PC-9 (cell line): ENCODE measurements around the gene SLC25A21. TPM values are rescaled to one million over a fixed set of nuclear protein-coding genes. Genes with fewer than 3 reads are reported as not detected.

Source experiments
- BruUV-seq: library from RNA; stranded (reverse); fragments of 400-500 nt; replicated peaks from 2 replicates; lab custom pipeline; 2021; lab: Mats Ljungman, UMichigan
- CTCF ChIA-PET: fragments of 300-600 bp; sonication (Branson Sonifier 250); formaldehyde crosslinking; loops from one replicate; lab custom pipeline; 2022; ENCODE audit warnings: antibody characterized with exemption; lab: Charles Lee
- POLR2A ChIA-PET: fragments of 300-600 bp; sonication (Branson Sonifier 250); formaldehyde crosslinking; loops from one replicate; lab custom pipeline; 2022; ENCODE audit warnings: antibody characterized with exemption; ENCODE audit not compliant: unreplicated experiment; lab: Charles Lee
- DNase-seq, 2 experiments: peaks; one replicate each; pipeline versions ENCODE4 v3.0.0 to v3.0.0-alpha.2; 2015 to 2022; ENCODE audit warnings: mixed read lengths in 1 of 2
- H2AFZ ChIP-seq: fragments of 200-600 bp; sonication (generic); 2 replicates; pipeline ENCODE4 v1.8.1; 2017; ENCODE audit warnings: antibody characterized with exemption
- H3F3A ChIP-seq: fragments of 200-600 bp; sonication (generic); 2 replicates; pipeline ENCODE4 v1.8.1; 2017; ENCODE audit warnings: antibody characterized with exemption, mild to moderate bottlenecking, low read depth; ENCODE audit not compliant: insufficient read depth
- H3K27ac ChIP-seq: fragments of 200-600 bp; sonication (generic); 2 replicates; pipeline ENCODE4 v1.6.1; 2016; ENCODE audit warnings: mixed run types
- H3K27me3 ChIP-seq: fragments of 200-600 bp; sonication (generic); 2 replicates; pipeline ENCODE4 v1.6.1; 2016; ENCODE audit warnings: low read depth, mixed run types; ENCODE audit not compliant: insufficient read depth
- H3K36me3 ChIP-seq: fragments of 200-600 bp; sonication (generic); 2 replicates; pipeline ENCODE4 v1.6.1; 2016; ENCODE audit warnings: low read depth, mixed run types
- H3K4me1 ChIP-seq: fragments of 200-600 bp; sonication (generic); replicated peaks from 2 replicates; pipeline ENCODE4 v1.6.1; 2016; ENCODE audit warnings: mixed run types; ENCODE audit not compliant: insufficient read depth
- H3K4me2 ChIP-seq: fragments of 200-600 bp; sonication (generic); 2 replicates; pipeline ENCODE4 v1.6.1; 2017; ENCODE audit warnings: mixed run types
- H3K4me3 ChIP-seq: fragments of 200-600 bp; sonication (generic); 2 replicates; pipeline ENCODE4 v1.6.1; 2016; ENCODE audit warnings: mixed run types
- H3K79me2 ChIP-seq: fragments of 200-600 bp; sonication (generic); 2 replicates; pipeline ENCODE4 v1.6.1; 2017; ENCODE audit warnings: low read depth, mixed run types
- H3K9me2 ChIP-seq: fragments of 200-600 bp; sonication (generic); 2 replicates; pipeline ENCODE4 v1.8.1; 2017; ENCODE audit warnings: mild to moderate bottlenecking; ENCODE audit not compliant: insufficient read depth
- H3K9me3 ChIP-seq: fragments of 200-600 bp; sonication (generic); 2 replicates; pipeline ENCODE4 v1.8.1; 2016; ENCODE audit warnings: low read depth; ENCODE audit not compliant: insufficient read depth
- H4K20me1 ChIP-seq: fragments of 200-600 bp; sonication (generic); 2 replicates; pipeline ENCODE4 v1.8.1; 2017; ENCODE audit not compliant: insufficient read depth
- EZH2 ChIP-seq: fragments of 200-600 bp; sonication (generic); IDR thresholded peaks from 2 replicates; pipeline ENCODE4 v1.8.0; 2017; ENCODE audit warnings: antibody characterized with exemption, low read depth
- intact Hi-C: fragments of 100-400 bp; cut with micrococcal nuclease; formaldehyde crosslinking; loops from one replicate; pipeline ENCODE4 v1.10.0; 2022; ENCODE audit not compliant: unreplicated experiment
- total RNA-seq: library from RNA; stranded (reverse); gene quantifications from 2 replicates; pipeline ENCODE4 v1.2.3, GENCODE V29; 2021
- TF ChIP-seq, protein P1 (sequence below): fragments of 200-600 bp; sonication (generic); conservative IDR thresholded peaks from 2 replicates; pipeline ENCODE4 v1.6.1; 2017; ENCODE audit warnings: mixed run types, antibody characterized with exemption, mild to moderate bottlenecking, moderate library complexity

The SLC25A21 gene
- total RNA-seq, 1 experiment from 2014 or later: 3.2 TPM

DNA sequence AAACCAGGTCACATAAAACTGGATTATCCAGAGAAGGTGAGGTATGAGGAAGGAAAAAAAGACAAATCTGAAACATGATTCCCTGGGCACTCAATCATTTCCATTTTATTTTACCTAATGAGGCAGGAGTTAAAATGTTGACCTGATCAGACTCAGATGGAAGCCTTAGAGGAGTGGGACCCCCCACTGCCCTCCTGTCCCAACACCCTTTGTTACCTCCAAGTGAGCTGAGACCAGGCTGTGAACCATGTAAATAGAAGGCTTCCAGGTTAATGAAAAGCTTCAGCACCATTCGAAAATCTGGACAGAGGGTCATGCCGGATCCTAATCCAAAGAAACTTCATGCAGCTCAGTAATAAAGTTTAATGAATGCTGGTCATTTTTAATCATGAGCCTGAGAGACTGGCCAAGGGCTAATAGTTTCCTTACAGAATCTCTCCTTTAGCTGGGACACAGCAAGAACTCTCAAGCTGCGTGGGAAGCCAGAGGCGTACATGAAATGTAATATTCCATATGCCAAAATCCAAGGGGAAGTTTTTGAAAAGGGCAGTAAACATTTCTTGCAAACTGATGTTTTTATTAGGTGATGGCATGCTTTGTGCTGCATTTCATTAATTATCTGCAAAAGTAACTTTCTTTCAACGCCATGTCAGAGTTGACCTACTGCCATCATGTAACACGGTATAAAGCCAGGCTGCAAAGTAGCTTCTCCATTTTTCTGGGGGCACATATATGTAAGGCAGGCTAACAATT, 327.8 kb downstream of the SLC25A21 start:
- H3K36me3 ChIP-seq: no peaks in the 10 kb centered on the region
- H4K20me1 ChIP-seq: no peaks in the 10 kb centered on the region
- intact Hi-C loops: no loop called here
- no TSS peak for BruUV-seq
- H2AFZ ChIP-seq: no peak overlapping the region
- H3K9me2 ChIP-seq: no peaks in the 10 kb centered on the region
- no peak overlapping the region for H3K4me2 ChIP-seq
- H3K4me1 ChIP-seq: peaks cover 3% of the 10 kb centered on the region; the same call in 1 of the 2 replicates
- no peaks in the 10 kb centered on the region for H3K27me3 ChIP-seq
- no peaks in the 10 kb centered on the region for H3K79me2 ChIP-seq
- TF ChIP-seq, protein P1, sequence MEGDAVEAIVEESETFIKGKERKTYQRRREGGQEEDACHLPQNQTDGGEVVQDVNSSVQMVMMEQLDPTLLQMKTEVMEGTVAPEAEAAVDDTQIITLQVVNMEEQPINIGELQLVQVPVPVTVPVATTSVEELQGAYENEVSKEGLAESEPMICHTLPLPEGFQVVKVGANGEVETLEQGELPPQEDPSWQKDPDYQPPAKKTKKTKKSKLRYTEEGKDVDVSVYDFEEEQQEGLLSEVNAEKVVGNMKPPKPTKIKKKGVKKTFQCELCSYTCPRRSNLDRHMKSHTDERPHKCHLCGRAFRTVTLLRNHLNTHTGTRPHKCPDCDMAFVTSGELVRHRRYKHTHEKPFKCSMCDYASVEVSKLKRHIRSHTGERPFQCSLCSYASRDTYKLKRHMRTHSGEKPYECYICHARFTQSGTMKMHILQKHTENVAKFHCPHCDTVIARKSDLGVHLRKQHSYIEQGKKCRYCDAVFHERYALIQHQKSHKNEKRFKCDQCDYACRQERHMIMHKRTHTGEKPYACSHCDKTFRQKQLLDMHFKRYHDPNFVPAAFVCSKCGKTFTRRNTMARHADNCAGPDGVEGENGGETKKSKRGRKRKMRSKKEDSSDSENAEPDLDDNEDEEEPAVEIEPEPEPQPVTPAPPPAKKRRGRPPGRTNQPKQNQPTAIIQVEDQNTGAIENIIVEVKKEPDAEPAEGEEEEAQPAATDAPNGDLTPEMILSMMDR: no peak
- no peak for TF ChIP-seq EZH2
- CTCF ChIA-PET: no interaction called here
- no peak overlapping the region for H3K4me3 ChIP-seq
- no peaks in the 10 kb centered on the region for H3K9me3 ChIP-seq
- POLR2A ChIA-PET: no interaction called here
- no peak overlapping the region for H3K27ac ChIP-seq
- DNase-seq: no peak
- H3F3A ChIP-seq: no peaks in the 10 kb centered on the region

DNA sequence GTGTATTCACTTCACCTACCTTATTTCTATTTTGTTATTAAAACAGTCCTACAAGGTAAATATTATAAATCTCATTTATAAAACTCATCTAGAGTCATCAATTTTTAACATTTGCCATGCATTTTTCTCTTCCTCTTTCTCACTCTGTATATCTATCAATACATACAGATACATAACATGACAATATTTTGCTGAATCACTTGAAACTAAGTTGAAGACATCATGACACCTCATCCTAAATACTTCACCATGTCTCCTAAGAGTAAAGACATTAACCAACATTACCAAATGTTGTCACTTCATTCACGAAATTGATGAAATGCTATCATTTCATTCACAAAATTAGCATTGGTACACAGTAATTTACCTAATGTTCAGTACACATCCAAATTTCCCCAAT, 329.0 kb downstream of the SLC25A21 start:
- DNase-seq: no peak
- H4K20me1 ChIP-seq: no peaks in the 10 kb centered on the region
- no peaks in the 10 kb centered on the region for H3K27me3 ChIP-seq
- peaks cover 3% of the 10 kb centered on the region; the same call in 1 of the 2 replicates for H3K4me1 ChIP-seq
- intact Hi-C loops: no loop called here
- no peak overlapping the region for H3K27ac ChIP-seq
- POLR2A ChIA-PET: no interaction called here
- no peaks in the 10 kb centered on the region for H3F3A ChIP-seq
- no peaks in the 10 kb centered on the region for H3K36me3 ChIP-seq
- no peak for TF ChIP-seq EZH2
- TF ChIP-seq, protein P1: no peak
- no peaks in the 10 kb centered on the region for H3K9me3 ChIP-seq
- H3K9me2 ChIP-seq: no peaks in the 10 kb centered on the region
- BruUV-seq: no TSS peak
- H3K79me2 ChIP-seq: no peaks in the 10 kb centered on the region
- H3K4me3 ChIP-seq: no peak overlapping the region
- CTCF ChIA-PET: no interaction called here
- H3K4me2 ChIP-seq: no peak overlapping the region
- H2AFZ ChIP-seq: no peak overlapping the region

DNA sequence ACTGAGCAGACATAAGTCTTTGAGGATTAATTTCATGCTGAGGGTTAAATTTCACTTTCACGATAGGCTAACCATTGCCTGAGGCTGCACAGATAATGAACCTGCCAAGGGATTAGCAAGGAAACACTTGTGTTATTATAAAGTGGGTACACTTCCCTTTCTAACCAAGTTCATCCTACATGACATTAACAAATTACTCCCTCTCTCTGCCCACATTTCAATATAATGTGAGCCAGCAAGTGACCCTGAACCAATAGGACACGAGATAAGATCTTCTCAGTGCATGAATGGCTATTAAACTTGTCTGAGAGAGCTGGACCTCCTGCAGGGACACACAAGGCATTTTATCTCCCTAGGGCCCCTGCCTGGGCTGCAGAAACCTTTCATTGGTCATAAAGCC, 337.3 kb downstream of the SLC25A21 start:
- Histone ChIP-seq H4K20me1 (no peaks in the 10 kb centered on the region; the same call in 1 of the 2 replicates), H3K4me2 (no peak overlapping the region), H3K36me3 (no peaks in the 10 kb centered on the region), H3K79me2 (no peaks in the 10 kb centered on the region), H3K9me3 (no peaks in the 10 kb centered on the region), H2AFZ (no peak overlapping the region), H3K4me1 (peaks cover 13% of the 10 kb centered on the region; the same call in 1 of the 2 replicates), H3K27ac (no peak overlapping the region), H3K4me3 (no peak overlapping the region), H3F3A (no peaks in the 10 kb centered on the region), H3K9me2 (no peaks in the 10 kb centered on the region), H3K27me3 (no peaks in the 10 kb centered on the region)
- DNase-seq: peak; percentile 19 to 74
- intact Hi-C loops: no loop called here
- no peak for TF ChIP-seq EZH2
- TF ChIP-seq, protein P1: no peak
- CTCF ChIA-PET: no interaction called here
- no TSS peak for BruUV-seq
- POLR2A ChIA-PET: interaction anchor here (0.7 kb wide), 1 partner anchor 99 kb away, joined by 5 read pairs; no protein-coding TSS in a partner anchor
